Lung (tissue), 12 donors: ENCODE measurements around the gene SLC25A14. TPM values are rescaled to one million over a fixed set of nuclear protein-coding genes. Genes with fewer than 3 reads are reported as not detected.
A peak's percentile ranks its signal among the peaks of the same experiment; 100 is the strongest.

ENCODE experiments used
- ATAC-seq: fragments of 200-7000 bp; cut with Tn5 transposase; one replicate; pipeline ENCODE4 v1.9.1; 2020; ENCODE audit warnings: moderate number of reproducible peaks; ENCODE audit not compliant: insufficient read depth, low FRiP score
- DNase-seq, 3 donors: peaks; one replicate each; pipeline ENCODE4 v3.0.0-alpha.2; 2013 to 2017
- H3K27ac ChIP-seq, 2 donors: one replicate each; pipeline ENCODE4 v1.5.1; 2013; ENCODE audit warnings: mild to moderate bottlenecking in 2 of 2, moderate library complexity in 2 of 2, control low read depth in 1 of 2, inconsistent platforms in 1 of 2, low read depth in 1 of 2, low read length in 1 of 2
- H3K27me3 ChIP-seq, 3 donors: one replicate each; pipeline ENCODE4 v1.5.1; 2013; ENCODE audit warnings: low read length in 2 of 3; ENCODE audit not compliant: control insufficient read depth in 3 of 3, insufficient read depth in 3 of 3
- H3K36me3 ChIP-seq, 4 donors: one replicate each; pipeline ENCODE4 v1.5.1; 2013; ENCODE audit warnings: low read length in 4 of 4, mild to moderate bottlenecking in 1 of 4, moderate library complexity in 1 of 4; ENCODE audit not compliant: control insufficient read depth in 4 of 4, insufficient read depth in 4 of 4
- H3K4me1 ChIP-seq, 5 donors: one replicate each; pipeline ENCODE4 v1.5.1; 2013; ENCODE audit warnings: low read length in 5 of 5, mild to moderate bottlenecking in 2 of 5, moderate library complexity in 1 of 5; ENCODE audit not compliant: control insufficient read depth in 5 of 5, insufficient read depth in 5 of 5
- H3K4me3 ChIP-seq: one replicate; pipeline ENCODE4 v1.5.1; 2013; ENCODE audit warnings: mild to moderate bottlenecking, control low read depth, moderate library complexity
- H3K9ac ChIP-seq, 2 donors: one replicate each; pipeline ENCODE4 v1.5.1; 2013; ENCODE audit warnings: low read length in 2 of 2, control low read depth in 1 of 2; ENCODE audit not compliant: insufficient read depth in 1 of 2
- H3K9me3 ChIP-seq, 4 donors: one replicate each; pipeline ENCODE4 v1.5.1; 2013; ENCODE audit warnings: low read length in 3 of 4, mild to moderate bottlenecking in 1 of 4, moderate library complexity in 1 of 4; ENCODE audit not compliant: control insufficient read depth in 4 of 4, insufficient read depth in 3 of 4
- CTCF ChIP-seq: IDR thresholded peaks from 2 replicates; pipeline ENCODE4 v1.5.1; 2012; ENCODE audit warnings: mild to moderate bottlenecking; ENCODE audit errors: control extremely low read depth, extremely low read depth
- WGBS, 2 donors: extraction: QIAGEN DNeasy Blood & Tissue Kit; methylation state at CpG; one replicate each; pipeline ENCODE4 v1.1.7; 2013; 5-methylcytosine and 5-hydroxymethylcytosine counted together
- polyA plus RNA-seq, 2 donors: library from polyadenylated mRNA; stranded (reverse); fragments of 200-250 nt; gene quantifications; one replicate each; pipeline ENCODE4 v1.2.1, GENCODE V29; 2013
- total RNA-seq, 2 donors: library from RNA; depleted of rRNA in 1 of 2; stranded (reverse); fragments of >200 nt in 1 of 2; gene quantifications; one replicate each; pipeline ENCODE4 v1.2.1, GENCODE V29; 2014 to 2021
- donor health status: control.
- donor health status: control.
- donor health status: Bipolar disorder and iron deficiency.
- donor health status: healthy.
- donor health status: DM: yes; HTN: yes; CAD: no.

Gene SLC25A14
- total and polyA plus RNA-seq, 4 donors: 8.7 to 25.5 (median 14.9) TPM

GRCh38 chrX:130386408-130386808 is 46.7 kb downstream of the SLC25A14 start:
- H3K27ac ChIP-seq: no peak overlapping the region
- DNase-seq (no peak), ATAC-seq (no peak)
- TF ChIP-seq CTCF: no peak
- H3K9me3 ChIP-seq: peaks cover 0 to 3% (median 0%) of the 10 kb centered on the region in 4 donors
- H3K27me3 ChIP-seq: peaks cover 0 to 6% (median 2%) of the 10 kb centered on the region in 3 donors
- no peak overlapping the region for H3K4me3 ChIP-seq
- no peaks in the 10 kb centered on the region for H3K4me1 ChIP-seq
- WGBS, 2 donors: 60 to 83% methylated on average over 5 of the region's 5 CpGs
- no peaks in the 10 kb centered on the region for H3K36me3 ChIP-seq
- no peak overlapping the region for H3K9ac ChIP-seq

GRCh38 chrX:130393451-130394074 is 53.8 kb downstream of the SLC25A14 start:
- 34 to 47% methylated on average over 5 of the region's 5 CpGs for WGBS, 2 donors

GRCh38 chrX:130395341-130395740 is 55.6 kb downstream of the SLC25A14 start:
- TF ChIP-seq CTCF: no peak
- DNase-seq: no peak
- WGBS, 2 donors: 63 to 78% methylated on average over 7 of the region's 7 CpGs
- no peak overlapping the region for H3K9ac ChIP-seq
- H3K27ac ChIP-seq: no peak overlapping the region
- peaks cover 3 to 26% (median 25%) of the 10 kb centered on the region in 3 donors for H3K27me3 ChIP-seq
- no peaks in the 10 kb centered on the region for H3K9me3 ChIP-seq
- H3K4me1 ChIP-seq: no peaks in the 10 kb centered on the region
- ATAC-seq: no peak
- no peaks in the 10 kb centered on the region for H3K36me3 ChIP-seq
- no peak overlapping the region for H3K4me3 ChIP-seq

More at GRCh38 chrX:130393451-130394074, 53.8 kb downstream of the SLC25A14 start:
- ATAC-seq (peak; percentile 66), DNase-seq (peak; percentile 35 to 53 (median 39))
- H3K9ac ChIP-seq: no peak overlapping the region
- no peak overlapping the region for H3K27ac ChIP-seq
- H3K9me3 ChIP-seq: no peaks in the 10 kb centered on the region
- no peaks in the 10 kb centered on the region for H3K36me3 ChIP-seq
- no peaks in the 10 kb centered on the region for H3K4me1 ChIP-seq
- H3K27me3 ChIP-seq: peaks cover 3 to 23% (median 14%) of the 10 kb centered on the region in 3 donors
- no peak overlapping the region for H3K4me3 ChIP-seq
- TF ChIP-seq CTCF: peak; percentile 15
